Kidney epithelial cell (primary cell): ENCODE data around the gene PTH2. TPM values are rescaled to one million over a fixed set of nuclear protein-coding genes. Genes with fewer than 3 reads are reported as not detected.

ENCODE experiments used
- DNase-seq: peaks from one replicate; pipeline ENCODE4 v3.0.0-alpha.2; 2010; ENCODE audit warnings: low read depth
- H3K27me3 ChIP-seq: 2 replicates; pipeline ENCODE4 v1.6.0; 2011; ENCODE audit warnings: low read length; ENCODE audit not compliant: control insufficient read depth, insufficient read depth
- H3K36me3 ChIP-seq: 2 replicates; pipeline ENCODE4 v1.5.1; 2011; ENCODE audit warnings: low read length; ENCODE audit not compliant: control insufficient read depth, insufficient read depth
- H3K4me3 ChIP-seq: 2 replicates; pipeline ENCODE4 v1.5.1; 2011; ENCODE audit warnings: low read depth, mild to moderate bottlenecking, control low read depth, low read length
- total RNA-seq: library from RNA; depleted of rRNA; stranded (reverse); fragments of >200 nt; gene quantifications from 2 replicates; pipeline ENCODE4 v1.2.3, GENCODE V29; 2015
- TF ChIP-seq, protein P1 (sequence below): IDR thresholded peaks from 2 replicates; pipeline ENCODE4 v1.5.1; 2011; ENCODE audit warnings: mild to moderate bottlenecking, moderate library complexity, low read length, control low read depth, inconsistent platforms; ENCODE audit not compliant: insufficient read depth, poor library complexity, severe bottlenecking

PTH2 gene
- total RNA-seq, 1 donor from 2014 or later: not detected

DNA sequence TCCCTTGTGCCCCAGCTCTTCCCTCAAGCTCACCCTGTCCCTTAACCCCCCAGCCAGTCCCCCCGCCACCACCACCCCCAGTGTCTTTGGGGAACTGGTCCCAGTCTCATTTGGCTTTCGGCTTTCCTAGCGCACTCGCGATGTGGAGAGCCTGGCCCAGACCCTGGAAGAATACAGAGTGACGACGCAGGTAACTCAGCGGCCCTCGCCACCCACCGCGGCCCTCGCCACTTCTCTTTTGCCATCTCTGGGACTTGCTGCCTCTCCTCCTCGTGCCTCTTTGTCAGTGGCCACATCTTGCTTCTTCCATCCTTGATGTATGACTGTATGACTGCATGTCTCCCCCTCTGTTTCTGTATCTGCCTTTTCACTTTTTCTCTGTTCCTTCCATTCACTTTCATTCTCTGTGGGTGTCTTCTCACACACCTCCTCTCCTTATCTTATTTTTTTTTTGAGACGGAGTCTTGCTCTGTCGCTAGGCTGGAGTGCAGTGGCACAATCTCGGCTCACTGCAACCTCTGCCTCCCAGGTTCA lies 15.7 kb downstream of the PTH2 start:
- H3K36me3 ChIP-seq: no peaks in the 10 kb centered on the region
- TF ChIP-seq, protein P1, sequence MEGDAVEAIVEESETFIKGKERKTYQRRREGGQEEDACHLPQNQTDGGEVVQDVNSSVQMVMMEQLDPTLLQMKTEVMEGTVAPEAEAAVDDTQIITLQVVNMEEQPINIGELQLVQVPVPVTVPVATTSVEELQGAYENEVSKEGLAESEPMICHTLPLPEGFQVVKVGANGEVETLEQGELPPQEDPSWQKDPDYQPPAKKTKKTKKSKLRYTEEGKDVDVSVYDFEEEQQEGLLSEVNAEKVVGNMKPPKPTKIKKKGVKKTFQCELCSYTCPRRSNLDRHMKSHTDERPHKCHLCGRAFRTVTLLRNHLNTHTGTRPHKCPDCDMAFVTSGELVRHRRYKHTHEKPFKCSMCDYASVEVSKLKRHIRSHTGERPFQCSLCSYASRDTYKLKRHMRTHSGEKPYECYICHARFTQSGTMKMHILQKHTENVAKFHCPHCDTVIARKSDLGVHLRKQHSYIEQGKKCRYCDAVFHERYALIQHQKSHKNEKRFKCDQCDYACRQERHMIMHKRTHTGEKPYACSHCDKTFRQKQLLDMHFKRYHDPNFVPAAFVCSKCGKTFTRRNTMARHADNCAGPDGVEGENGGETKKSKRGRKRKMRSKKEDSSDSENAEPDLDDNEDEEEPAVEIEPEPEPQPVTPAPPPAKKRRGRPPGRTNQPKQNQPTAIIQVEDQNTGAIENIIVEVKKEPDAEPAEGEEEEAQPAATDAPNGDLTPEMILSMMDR: no peak
- H3K4me3 ChIP-seq: no peak overlapping the region
- no peak for DNase-seq
- no peaks in the 10 kb centered on the region for H3K27me3 ChIP-seq

DNA sequence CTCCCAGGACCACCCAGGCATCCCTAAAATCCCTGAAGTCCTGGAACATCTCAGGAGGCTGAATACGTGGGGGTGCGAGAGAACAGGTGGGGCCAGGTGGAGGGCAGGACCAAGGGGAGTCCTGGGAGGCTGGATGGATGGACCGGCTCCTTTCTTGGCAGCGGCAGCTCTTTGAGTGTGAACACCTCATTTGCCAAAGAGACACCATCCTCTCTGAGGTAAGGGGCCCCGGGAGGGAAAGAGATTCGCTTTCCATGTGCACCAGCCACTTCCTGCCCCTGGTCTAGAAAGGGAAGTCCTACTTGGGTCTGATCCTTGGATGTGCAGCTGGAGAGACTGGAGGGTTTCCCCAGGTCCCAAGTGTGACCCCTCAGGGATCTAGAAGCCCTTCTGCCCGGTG lies 16.2 kb downstream of the PTH2 start:
- no peaks in the 10 kb centered on the region for H3K27me3 ChIP-seq
- no peak overlapping the region for H3K4me3 ChIP-seq
- TF ChIP-seq, protein P1: no peak
- H3K36me3 ChIP-seq: no peaks in the 10 kb centered on the region
- DNase-seq: no peak

DNA sequence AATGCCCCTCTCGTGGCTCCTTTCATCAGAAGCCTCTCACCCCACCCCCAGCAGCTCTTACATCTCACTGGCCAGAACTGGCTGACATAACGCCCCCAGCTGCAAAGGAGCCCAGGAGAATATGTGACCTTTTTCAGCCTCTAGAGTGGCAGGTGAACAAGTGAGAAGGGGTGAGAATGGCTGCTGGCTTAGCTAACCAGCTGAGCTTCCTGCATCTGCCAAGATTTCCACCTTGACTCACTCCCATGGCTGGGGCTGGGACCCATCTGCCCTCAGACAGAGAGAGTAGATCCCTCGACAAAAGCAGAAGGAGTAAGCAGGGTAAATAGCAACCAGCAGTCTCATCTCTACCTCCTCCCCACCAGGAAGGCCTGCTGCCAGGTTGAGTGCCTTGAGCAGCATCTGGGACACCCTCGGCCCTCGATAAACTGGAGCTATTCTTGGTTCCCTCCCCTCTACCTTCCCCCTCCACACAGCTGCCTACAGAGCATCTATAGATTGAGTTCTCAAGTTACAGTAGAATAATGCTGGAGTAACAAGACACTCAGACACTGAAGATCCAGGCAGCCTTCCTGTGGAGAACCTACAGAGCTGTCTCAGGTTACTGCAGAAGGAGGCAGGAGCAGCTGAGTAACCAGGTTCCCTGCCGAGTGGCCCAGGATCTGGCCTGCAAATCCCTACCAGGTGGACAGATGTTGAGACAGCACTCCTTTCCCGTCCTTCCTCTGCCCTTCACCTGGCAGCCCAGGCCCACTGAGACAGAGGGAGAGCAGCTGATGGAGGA lies 19.6 kb downstream of the PTH2 start:
- Histone ChIP-seq H3K4me3 (no peak overlapping the region), H3K36me3 (no peaks in the 10 kb centered on the region), H3K27me3 (no peaks in the 10 kb centered on the region)
- DNase-seq: no peak
- TF ChIP-seq, protein P1: no peak

DNA sequence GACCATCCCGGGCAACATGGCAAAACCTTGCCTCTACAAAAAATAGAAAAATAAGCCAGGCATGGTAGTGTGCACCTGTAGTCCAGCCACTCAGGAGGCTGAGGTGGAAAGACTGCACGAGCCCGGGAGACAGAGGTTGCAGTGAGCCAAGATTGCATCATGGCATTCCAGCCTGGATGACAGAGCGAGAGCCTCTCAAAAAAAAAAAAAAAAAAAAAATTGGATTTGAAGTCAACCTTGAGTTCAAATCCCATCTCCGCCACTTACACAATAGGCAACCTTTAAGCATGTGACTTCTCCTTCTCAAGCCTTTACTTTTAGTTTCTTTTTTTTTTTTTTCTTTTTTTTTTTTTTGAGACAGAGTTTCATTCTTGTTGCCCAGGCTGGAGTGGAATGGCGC lies 23.2 kb downstream of the PTH2 start:
- Histone ChIP-seq H3K4me3 (no peak overlapping the region), H3K36me3 (no peaks in the 10 kb centered on the region), H3K27me3 (peaks cover 8% of the 10 kb centered on the region)
- TF ChIP-seq, protein P1: no peak
- DNase-seq: no peak

GRCh38 chr19:49398931-49399330 lies 24.3 kb downstream of the PTH2 start:
- TF ChIP-seq, protein P1: no peak
- DNase-seq: no peak
- Histone ChIP-seq H3K4me3 (no peak overlapping the region), H3K36me3 (no peaks in the 10 kb centered on the region), H3K27me3 (peaks cover 10% of the 10 kb centered on the region)
